ENCODE measurements around the gene PAIP2B. TPM values are rescaled to one million over a fixed set of nuclear protein-coding genes. Genes with fewer than 3 reads are reported as not detected.
A peak's percentile ranks its signal among the peaks of the same experiment; 100 is the strongest.
"Not testable (repeated sequence)": the region's sequence is repeated elsewhere in the genome, so short reads cannot be mapped to it uniquely, and the experiment has no call there.

PAIP2B gene
- total RNA-seq, 5 donors from 2014 or later (not counting 1 experiment from before 2014, with no cell fraction given), result 4.8 to 10.1 (median 8.4) TPM

GRCh38 chr2:71187589-71187988 lies 39.3 kb downstream of the PAIP2B start:
- H3K4me1 Mint-ChIP-seq, result no peaks in the 10 kb centered on the region
- no peaks in the 10 kb centered on the region for H3K9me3 Mint-ChIP-seq
- H3K36me3 ChIP-seq (ENCODE audit: control insufficient read depth in 2 of 2, extremely low read depth in 1 of 2, insufficient read depth in 1 of 2, low read length in 1 of 2), result no peaks in the 10 kb centered on the region
- 71% methylated on average over 2 of the region's 2 CpGs for WGBS (ENCODE audit: insufficient coverage)
- DNase-seq (no peak), ATAC-seq (replicated peaks in 1 of 4) (no peak)
- no peaks in the 10 kb centered on the region for H3K27me3 Mint-ChIP-seq
- no peaks in the 10 kb centered on the region for H3K9me3 ChIP-seq
- no peaks in the 10 kb centered on the region for H3K4me1 ChIP-seq (ENCODE audit: control insufficient read depth in 1 of 2, extremely low read depth in 1 of 2, insufficient read depth in 2 of 2, low read length in 2 of 2)
- peaks cover 17% of the 10 kb centered on the region for H3K36me3 Mint-ChIP-seq
- no peaks in the 10 kb centered on the region for H3K27me3 ChIP-seq (replicated peaks in 1 of 2; ENCODE audit: control insufficient read depth in 2 of 2, extremely low read depth in 1 of 2, insufficient read depth in 2 of 2, low read length in 1 of 2)
- ChIA-PET CTCF (no interaction called here), POLR2A (no interaction called here)
- no peak overlapping the region for H3K27ac Mint-ChIP-seq
- no peak overlapping the region for H3K27ac ChIP-seq (ENCODE audit: low read length)
- no peak overlapping the region for H3K4me3 ChIP-seq (ENCODE audit: control insufficient read depth in 1 of 2, extremely low read depth in 1 of 2, low read length in 1 of 2)
- no peak overlapping the region for H3K4me3 Mint-ChIP-seq

GRCh38 chr2:71186973-71187372 lies 39.9 kb downstream of the PAIP2B start:
- no peaks in the 10 kb centered on the region for H3K4me1 ChIP-seq (ENCODE audit: control insufficient read depth in 1 of 2, extremely low read depth in 1 of 2, insufficient read depth in 2 of 2, low read length in 2 of 2)
- H3K9me3 ChIP-seq, result no peaks in the 10 kb centered on the region
- DNase-seq (no peak), ATAC-seq (replicated peaks in 1 of 4) (no peak)
- no peak overlapping the region for H3K27ac ChIP-seq (ENCODE audit: low read length)
- H3K27me3 Mint-ChIP-seq, result no peaks in the 10 kb centered on the region
- ChIA-PET CTCF (no interaction called here), POLR2A (no interaction called here)
- no peaks in the 10 kb centered on the region for H3K36me3 ChIP-seq (ENCODE audit: control insufficient read depth in 2 of 2, extremely low read depth in 1 of 2, insufficient read depth in 1 of 2, low read length in 1 of 2)
- no peak overlapping the region for H3K4me3 ChIP-seq (ENCODE audit: control insufficient read depth in 1 of 2, extremely low read depth in 1 of 2, low read length in 1 of 2)
- H3K36me3 Mint-ChIP-seq, result peaks cover 17% of the 10 kb centered on the region
- no CpG with 5 or more reads among the region's 1 CpG for whole genome bisulfite sequencing (ENCODE audit: insufficient coverage)
- no peak overlapping the region for H3K27ac Mint-ChIP-seq
- no peaks in the 10 kb centered on the region for H3K4me1 Mint-ChIP-seq
- no peaks in the 10 kb centered on the region for H3K9me3 Mint-ChIP-seq
- no peaks in the 10 kb centered on the region for H3K27me3 ChIP-seq (replicated peaks in 1 of 2; ENCODE audit: control insufficient read depth in 2 of 2, extremely low read depth in 1 of 2, insufficient read depth in 2 of 2, low read length in 1 of 2)
- no peak overlapping the region for H3K4me3 Mint-ChIP-seq

- H3K27ac ChIP-seq (ENCODE audit: low read length); H3K4me1 Mint-ChIP-seq; H3K4me3 ChIP-seq (ENCODE audit: control insufficient read depth in 1 of 2, extremely low read depth in 1 of 2, low read length in 1 of 2); H3K27ac Mint-ChIP-seq; H3K27me3 ChIP-seq (replicated peaks in 1 of 2; ENCODE audit: control insufficient read depth in 2 of 2, extremely low read depth in 1 of 2, insufficient read depth in 2 of 2, low read length in 1 of 2); DNase-seq; H3K4me3 Mint-ChIP-seq; H3K9me3 Mint-ChIP-seq; POLR2A ChIA-PET; H3K36me3 ChIP-seq (ENCODE audit: control insufficient read depth in 2 of 2, extremely low read depth in 1 of 2, insufficient read depth in 1 of 2, low read length in 1 of 2); CTCF ChIA-PET; H3K4me1 ChIP-seq (ENCODE audit: control insufficient read depth in 1 of 2, extremely low read depth in 1 of 2, insufficient read depth in 2 of 2, low read length in 2 of 2); H3K9me3 ChIP-seq; H3K27me3 Mint-ChIP-seq: not testable (repeated sequence)
- H3K36me3 Mint-ChIP-seq, result peaks cover 11% of the 10 kb centered on the region
- no CpG with 5 or more reads among the region's 5 CpGs for WGBS (ENCODE audit: insufficient coverage)
- ATAC-seq (replicated peaks in 1 of 4), result peak in 3 of 4 experiments; percentile 50 to 69 (median 63)
Measured at GRCh38 chr2:71183306-71184115, 43.4 kb downstream of the PAIP2B start.

GRCh38 chr2:71181316-71181715 lies 45.6 kb downstream of the PAIP2B start:
- Histone ChIP-seq H3K4me3 (ENCODE audit: control insufficient read depth in 1 of 2, extremely low read depth in 1 of 2, low read length in 1 of 2) (no peak overlapping the region), H3K36me3 (ENCODE audit: control insufficient read depth in 2 of 2, extremely low read depth in 1 of 2, insufficient read depth in 1 of 2, low read length in 1 of 2) (no peaks in the 10 kb centered on the region), H3K4me1 (ENCODE audit: control insufficient read depth in 1 of 2, extremely low read depth in 1 of 2, insufficient read depth in 2 of 2, low read length in 2 of 2) (no peaks in the 10 kb centered on the region), H3K27ac (ENCODE audit: low read length) (no peak overlapping the region), H3K9me3 (no peaks in the 10 kb centered on the region), H3K27me3 (replicated peaks in 1 of 2; ENCODE audit: control insufficient read depth in 2 of 2, extremely low read depth in 1 of 2, insufficient read depth in 2 of 2, low read length in 1 of 2) (no peaks in the 10 kb centered on the region)
- no peaks in the 10 kb centered on the region for H3K36me3 Mint-ChIP-seq
- H3K27me3 Mint-ChIP-seq, result peaks cover 4 to 8% of the 10 kb centered on the region in 2 donors
- H3K4me1 Mint-ChIP-seq, result no peaks in the 10 kb centered on the region
- no peaks in the 10 kb centered on the region for H3K9me3 Mint-ChIP-seq
- no peak overlapping the region for H3K27ac Mint-ChIP-seq
- no peak overlapping the region for H3K4me3 Mint-ChIP-seq
- ATAC-seq (replicated peaks in 1 of 4), result no peak
- POLR2A ChIA-PET, result no interaction called here
- CTCF ChIA-PET, result no interaction called here
- no peak for DNase-seq
- no CpG with 5 or more reads among the region's 2 CpGs for WGBS (ENCODE audit: insufficient coverage)

GRCh38 chr2:71178836-71179235 lies 48.1 kb downstream of the PAIP2B start:
- H3K36me3 Mint-ChIP-seq; H3K4me1 ChIP-seq (ENCODE audit: control insufficient read depth in 1 of 2, extremely low read depth in 1 of 2, insufficient read depth in 2 of 2, low read length in 2 of 2); H3K27me3 ChIP-seq (replicated peaks in 1 of 2; ENCODE audit: control insufficient read depth in 2 of 2, extremely low read depth in 1 of 2, insufficient read depth in 2 of 2, low read length in 1 of 2); POLR2A ChIA-PET; H3K4me3 ChIP-seq (ENCODE audit: control insufficient read depth in 1 of 2, extremely low read depth in 1 of 2, low read length in 1 of 2); H3K27ac ChIP-seq (ENCODE audit: low read length); CTCF ChIA-PET; H3K36me3 ChIP-seq (ENCODE audit: control insufficient read depth in 2 of 2, extremely low read depth in 1 of 2, insufficient read depth in 1 of 2, low read length in 1 of 2); H3K4me1 Mint-ChIP-seq; H3K9me3 ChIP-seq; DNase-seq; H3K4me3 Mint-ChIP-seq; H3K27ac Mint-ChIP-seq; H3K9me3 Mint-ChIP-seq; ATAC-seq (replicated peaks in 1 of 4): not testable (repeated sequence)
- peaks cover 6 to 13% of the 10 kb centered on the region in 2 donors for H3K27me3 Mint-ChIP-seq
- WGBS (ENCODE audit: insufficient coverage), result 71% methylated on average over 4 of the region's 8 CpGs

- Mint-ChIP-seq H3K36me3 (no peaks in the 10 kb centered on the region), H3K4me1 (peaks cover 0 to 13% (median 6%) of the 10 kb centered on the region in 3 donors), H3K4me3 (no peak overlapping the region), H3K27ac (no peak overlapping the region), H3K27me3 (peaks cover 8 to 13% of the 10 kb centered on the region in 2 donors), H3K9me3 (no peaks in the 10 kb centered on the region)
- Histone ChIP-seq H3K4me1 (ENCODE audit: control insufficient read depth in 1 of 2, extremely low read depth in 1 of 2, insufficient read depth in 2 of 2, low read length in 2 of 2) (no peaks in the 10 kb centered on the region), H3K27ac (ENCODE audit: low read length) (no peak overlapping the region), H3K36me3 (ENCODE audit: control insufficient read depth in 2 of 2, extremely low read depth in 1 of 2, insufficient read depth in 1 of 2, low read length in 1 of 2) (no peaks in the 10 kb centered on the region), H3K9me3 (no peaks in the 10 kb centered on the region), H3K4me3 (ENCODE audit: control insufficient read depth in 1 of 2, extremely low read depth in 1 of 2, low read length in 1 of 2) (no peak overlapping the region), H3K27me3 (replicated peaks in 1 of 2; ENCODE audit: control insufficient read depth in 2 of 2, extremely low read depth in 1 of 2, insufficient read depth in 2 of 2, low read length in 1 of 2) (peaks cover 0 to 6% of the 10 kb centered on the region in 2 experiments)
- POLR2A ChIA-PET, result no interaction called here
- ATAC-seq (replicated peaks in 1 of 4) (peak in 1 of 4 experiments; percentile 19), DNase-seq (no peak)
- 0% methylated on average over 1 of the region's 3 CpGs for WGBS (ENCODE audit: insufficient coverage)
- CTCF ChIA-PET, result no interaction called here
Measured at GRCh38 chr2:71174207-71174606, 52.7 kb downstream of the PAIP2B start.

Data from T-cell (primary cell).